Glomerular endothelial cell (primary cell): Measurements from ENCODE around the gene LHFPL5. TPM values are rescaled to one million over a fixed set of nuclear protein-coding genes. Genes with fewer than 3 reads are reported as not detected.

Experiments
- DNase-seq: peaks from one replicate; pipeline ENCODE4 v3.0.0-alpha.2; 2011; ENCODE audit warnings: low read depth, low spot score; ENCODE audit errors: extremely low read depth
- total RNA-seq: library from RNA; depleted of rRNA; stranded (reverse); fragments of >200 nt; gene quantifications from 2 replicates; pipeline ENCODE4 v1.2.3, GENCODE V29; 2015

LHFPL5 gene
- not detected in 2 replicates for total RNA-seq

- no peak for DNase-seq
These were observed at the start of gene LHFPL5 for GRCh38 chr6:35804996-35805736. Gene LHFPL5, plus strand, starts transcription at chr6:35805352. Its CDS starts 319 bp downstream, at chr6:35805671.

- DNase-seq: no peak
These were observed 47.6 kb upstream of the LHFPL5 start for GRCh38 chr6:35757456-35758123.

- no peak for DNase-seq
These were observed 45.7 kb upstream of the LHFPL5 start for GRCh38 chr6:35759426-35759825.

- no peak for DNase-seq
These were observed 39.4 kb upstream of the LHFPL5 start for GRCh38 chr6:35765739-35766138.

GRCh38 chr6:35769211-35769610, 35.9 kb upstream of the LHFPL5 start:
- no peak for DNase-seq

GRCh38 chr6:35771343-35771627, 33.9 kb upstream of the LHFPL5 start:
- no peak for DNase-seq

GRCh38 chr6:35774116-35774794, 30.9 kb upstream of the LHFPL5 start:
- no peak for DNase-seq

- no peak for DNase-seq
These were observed 30.1 kb upstream of the LHFPL5 start for GRCh38 chr6:35775031-35775430.

GRCh38 chr6:35776364-35777215, 28.6 kb upstream of the LHFPL5 start, which contains the start of gene CLPSL2:
Gene CLPSL2, plus strand, starts transcription at chr6:35776598. Its CDS starts 21 bp downstream, at chr6:35776619.
- DNase-seq: no peak

- no peak for DNase-seq
These were observed 27.6 kb upstream of the LHFPL5 start for GRCh38 chr6:35777356-35778102.

- DNase-seq: no peak
These were observed 26.7 kb upstream of the LHFPL5 start for GRCh38 chr6:35778437-35778836.

- no peak for DNase-seq
These were observed 24.4 kb upstream of the LHFPL5 start, which contains the start of gene CLPSL1 for GRCh38 chr6:35780719-35781118. Gene CLPSL1, plus strand, starts transcription at chr6:35781019. Its CDS starts 92 bp downstream, at chr6:35781111.

- no peak for DNase-seq
These were observed 23.9 kb upstream of the LHFPL5 start for GRCh38 chr6:35781290-35781689.

- no peak for DNase-seq
These were observed 22.7 kb upstream of the LHFPL5 start for GRCh38 chr6:35782424-35782823.

- DNase-seq: no peak
These were observed 21.0 kb upstream of the LHFPL5 start for GRCh38 chr6:35784200-35784599.

- DNase-seq: no peak
These were observed 18.9 kb upstream of the LHFPL5 start for GRCh38 chr6:35786272-35786671.

GRCh38 chr6:35786810-35787209, 18.3 kb upstream of the LHFPL5 start:
- DNase-seq: no peak

- DNase-seq: no peak
These were observed 17.6 kb upstream of the LHFPL5 start for GRCh38 chr6:35787266-35788218.

- DNase-seq: no peak
These were observed 16.6 kb upstream of the LHFPL5 start for GRCh38 chr6:35788423-35788982.
